ENCODE data around the gene WNT10A. TPM values are rescaled to one million over a fixed set of nuclear protein-coding genes. Genes with fewer than 3 reads are reported as not detected.

Gene WNT10A
- total and polyA plus RNA-seq, 2 experiments from 2014 or later, result 1.9 TPM

DNA sequence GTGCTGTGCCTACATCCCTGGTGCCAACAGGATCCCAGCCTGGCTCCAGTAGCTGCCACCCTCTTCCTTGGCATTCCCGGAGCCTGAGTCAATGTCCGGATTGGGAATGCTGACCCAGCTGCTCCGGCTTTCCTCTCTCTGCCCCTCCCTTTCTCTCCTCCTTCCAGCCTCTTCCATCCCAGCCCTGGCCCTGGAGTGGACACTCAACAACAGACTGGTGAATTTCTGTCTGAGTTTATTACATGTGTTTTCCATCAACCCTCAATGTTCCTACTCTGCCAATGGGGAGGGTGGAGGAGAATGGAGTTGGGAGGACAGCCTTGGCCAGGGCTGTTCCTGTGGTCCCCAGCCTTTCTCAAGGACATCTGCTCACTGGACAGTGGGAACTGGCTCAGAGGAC, 48.1 kb upstream of the WNT10A start:
- 91% methylated on average over 3 of the region's 3 CpGs for WGBS (ENCODE audit: low lambda C conversion rate, missing lambda C conversion rate)
- no peaks in the 10 kb centered on the region for H4K20me1 ChIP-seq (ENCODE audit: insufficient read depth, poor library complexity, severe bottlenecking)
- no peaks in the 10 kb centered on the region for H3K4me1 ChIP-seq (ENCODE audit: insufficient read depth)
- H3K9me2 ChIP-seq (replicated peaks; ENCODE audit: insufficient read depth), result no peaks in the 10 kb centered on the region
- TF ChIP-seq EZH2 (IDR thresholded peaks at IDR 0.05; ENCODE audit: borderline replicate concordance) (no peak), EZH2phosphoT487 (IDR thresholded peaks at IDR 0.05; ENCODE audit: low read depth, severe bottlenecking, unreplicated experiment) (no peak)
- TF ChIP-seq, protein P1, sequence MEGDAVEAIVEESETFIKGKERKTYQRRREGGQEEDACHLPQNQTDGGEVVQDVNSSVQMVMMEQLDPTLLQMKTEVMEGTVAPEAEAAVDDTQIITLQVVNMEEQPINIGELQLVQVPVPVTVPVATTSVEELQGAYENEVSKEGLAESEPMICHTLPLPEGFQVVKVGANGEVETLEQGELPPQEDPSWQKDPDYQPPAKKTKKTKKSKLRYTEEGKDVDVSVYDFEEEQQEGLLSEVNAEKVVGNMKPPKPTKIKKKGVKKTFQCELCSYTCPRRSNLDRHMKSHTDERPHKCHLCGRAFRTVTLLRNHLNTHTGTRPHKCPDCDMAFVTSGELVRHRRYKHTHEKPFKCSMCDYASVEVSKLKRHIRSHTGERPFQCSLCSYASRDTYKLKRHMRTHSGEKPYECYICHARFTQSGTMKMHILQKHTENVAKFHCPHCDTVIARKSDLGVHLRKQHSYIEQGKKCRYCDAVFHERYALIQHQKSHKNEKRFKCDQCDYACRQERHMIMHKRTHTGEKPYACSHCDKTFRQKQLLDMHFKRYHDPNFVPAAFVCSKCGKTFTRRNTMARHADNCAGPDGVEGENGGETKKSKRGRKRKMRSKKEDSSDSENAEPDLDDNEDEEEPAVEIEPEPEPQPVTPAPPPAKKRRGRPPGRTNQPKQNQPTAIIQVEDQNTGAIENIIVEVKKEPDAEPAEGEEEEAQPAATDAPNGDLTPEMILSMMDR (IDR thresholded peaks at IDR 0.05; ENCODE audit: poor library complexity), result no peak
- H2AFZ ChIP-seq, result no peak overlapping the region
- H3K4me3 ChIP-seq, result no peak overlapping the region
- no peak overlapping the region for H3K27ac ChIP-seq
- peaks cover 9% of the 10 kb centered on the region for H3K27me3 ChIP-seq
- H3K4me2 ChIP-seq, result no peak overlapping the region
- no peaks in the 10 kb centered on the region for H3K9me3 ChIP-seq (ENCODE audit: low read depth)
- no peaks in the 10 kb centered on the region for H3K79me2 ChIP-seq
- DNase-seq (ENCODE audit: low spot score), result no peak
- H3K36me3 ChIP-seq (replicated peaks; ENCODE audit: insufficient read depth, low read depth), result no peaks in the 10 kb centered on the region

DNA sequence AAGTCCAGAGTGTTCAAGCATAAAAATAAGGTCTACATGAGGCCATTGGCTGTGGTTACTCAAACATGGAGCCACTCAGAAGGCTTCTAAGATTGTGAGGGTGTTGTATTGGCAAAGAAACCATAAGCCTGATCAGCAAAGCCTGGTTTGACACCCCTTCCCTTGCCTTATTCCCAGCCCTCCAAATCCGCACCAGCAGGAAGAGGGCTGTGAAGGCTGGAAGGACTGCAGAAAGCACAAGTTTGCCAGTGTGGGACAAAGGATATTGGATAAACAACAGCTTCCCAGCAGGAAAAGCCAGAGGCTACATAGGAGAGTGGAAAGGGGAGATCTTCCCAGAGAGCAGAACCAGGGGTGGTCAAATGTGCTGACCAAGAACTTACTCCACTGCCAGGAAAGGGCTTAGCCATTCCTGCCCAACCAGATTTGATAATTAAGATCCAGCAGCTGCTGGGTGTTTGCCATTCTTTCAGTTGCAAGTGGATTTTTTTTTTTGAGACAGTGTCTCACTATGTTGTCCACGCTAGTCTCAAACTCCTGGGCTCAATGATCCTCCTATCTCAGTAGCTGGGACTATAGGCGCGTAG, 47.5 kb upstream of the WNT10A start:
- H3K4me3 ChIP-seq, result no peak overlapping the region
- DNase-seq (ENCODE audit: low spot score), result no peak
- no peak overlapping the region for H2AFZ ChIP-seq
- H3K36me3 ChIP-seq (replicated peaks; ENCODE audit: insufficient read depth, low read depth), result no peaks in the 10 kb centered on the region
- H3K4me2 ChIP-seq, result no peak overlapping the region
- 76% methylated on average over 4 of the region's 4 CpGs for WGBS (ENCODE audit: low lambda C conversion rate, missing lambda C conversion rate)
- H3K27ac ChIP-seq, result no peak overlapping the region
- no peaks in the 10 kb centered on the region for H3K4me1 ChIP-seq (ENCODE audit: insufficient read depth)
- H3K9me3 ChIP-seq (ENCODE audit: low read depth), result no peaks in the 10 kb centered on the region
- TF ChIP-seq EZH2phosphoT487 (IDR thresholded peaks at IDR 0.05; ENCODE audit: low read depth, severe bottlenecking, unreplicated experiment), result no peak
- TF ChIP-seq, protein P1 (IDR thresholded peaks at IDR 0.05; ENCODE audit: poor library complexity), result no peak
- TF ChIP-seq EZH2 (IDR thresholded peaks at IDR 0.05; ENCODE audit: borderline replicate concordance), result no peak
- H4K20me1 ChIP-seq (ENCODE audit: insufficient read depth, poor library complexity, severe bottlenecking), result no peaks in the 10 kb centered on the region
- H3K79me2 ChIP-seq, result no peaks in the 10 kb centered on the region
- no peaks in the 10 kb centered on the region for H3K9me2 ChIP-seq (replicated peaks; ENCODE audit: insufficient read depth)
- H3K27me3 ChIP-seq, result peaks cover 9% of the 10 kb centered on the region

DNA sequence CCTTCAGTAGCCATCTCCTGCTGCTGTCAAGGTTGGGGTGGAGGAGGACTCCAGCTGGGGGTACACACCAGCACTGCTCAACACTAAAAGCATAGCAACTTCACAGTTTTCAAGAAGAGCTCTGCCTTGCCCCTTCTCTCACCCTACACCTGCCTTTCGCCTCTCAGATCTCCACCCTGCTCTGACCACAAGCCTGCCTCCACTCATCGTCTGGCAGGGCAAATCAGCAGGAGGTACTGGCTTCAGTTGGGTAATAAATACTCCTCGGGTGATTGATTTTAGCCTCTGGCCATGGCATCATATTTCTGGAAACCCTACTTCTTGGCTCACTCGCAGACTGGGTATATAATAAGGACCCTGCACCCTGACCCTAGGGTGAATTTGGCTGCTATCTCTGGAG, 46.0 kb upstream of the WNT10A start:
- H3K36me3 ChIP-seq (replicated peaks; ENCODE audit: insufficient read depth, low read depth), result no peaks in the 10 kb centered on the region
- no peak overlapping the region for H2AFZ ChIP-seq
- H3K27me3 ChIP-seq, result peaks cover 9% of the 10 kb centered on the region
- no peak for DNase-seq (ENCODE audit: low spot score)
- H3K9me3 ChIP-seq (ENCODE audit: low read depth), result no peaks in the 10 kb centered on the region
- TF ChIP-seq, protein P1 (IDR thresholded peaks at IDR 0.05; ENCODE audit: poor library complexity), result no peak
- TF ChIP-seq EZH2phosphoT487 (IDR thresholded peaks at IDR 0.05; ENCODE audit: low read depth, severe bottlenecking, unreplicated experiment), result no peak
- TF ChIP-seq EZH2 (IDR thresholded peaks at IDR 0.05; ENCODE audit: borderline replicate concordance), result no peak
- H4K20me1 ChIP-seq (ENCODE audit: insufficient read depth, poor library complexity, severe bottlenecking), result no peaks in the 10 kb centered on the region
- H3K4me1 ChIP-seq (ENCODE audit: insufficient read depth), result no peaks in the 10 kb centered on the region
- no peak overlapping the region for H3K4me3 ChIP-seq
- H3K4me2 ChIP-seq, result no peak overlapping the region
- H3K27ac ChIP-seq, result no peak overlapping the region
- 58% methylated on average over 4 of the region's 4 CpGs for WGBS (ENCODE audit: low lambda C conversion rate, missing lambda C conversion rate)
- no peaks in the 10 kb centered on the region for H3K9me2 ChIP-seq (replicated peaks; ENCODE audit: insufficient read depth)
- no peaks in the 10 kb centered on the region for H3K79me2 ChIP-seq

All from hepatocyte (in vitro differentiated cells).